Measurements from ENCODE around the gene CAMK2G. TPM values are rescaled to one million over a fixed set of nuclear protein-coding genes. Genes with fewer than 3 reads are reported as not detected.

Gene CAMK2G
- total and polyA plus RNA-seq, 2 experiments from 2014 or later, result 30.6 to 34.1 TPM

- TF ChIP-seq ZNF462 (CRISPR knock-in tag; IDR thresholded peaks at IDR 0.05), result no peak
- no peak for TF ChIP-seq ZNF114 (CRISPR knock-in tag; IDR thresholded peaks at IDR 0.05)
- TF ChIP-seq ZNF331 (CRISPR knock-in tag; IDR thresholded peaks at IDR 0.05; ENCODE audit: low read depth), result no peak
- no peak for TF ChIP-seq EZH2phosphoT487 (IDR thresholded peaks at IDR 0.05; ENCODE audit: unreplicated experiment)
- TF ChIP-seq NANOG (IDR thresholded peaks at IDR 0.05; ENCODE audit: borderline replicate concordance), result no peak
- no peak for TF ChIP-seq CTCF (conservative IDR thresholded peaks at IDR 0.05; ENCODE audit: low read depth in 2 of 2)
- no peak for TF ChIP-seq CREB1 (CRISPR knock-in tag; IDR thresholded peaks at IDR 0.05; ENCODE audit: low read depth)
- TF ChIP-seq ETS1 (IDR thresholded peaks at IDR 0.05), result no peak
- TF ChIP-seq STAT1 (IDR thresholded peaks at IDR 0.05; ENCODE audit: unreplicated experiment), result no peak
- no peak for TF ChIP-seq POLR2AphosphoS5 (IDR thresholded peaks at IDR 0.05; ENCODE audit: low read depth)
Observed at GRCh38 chr10:73808021-73808815, 66.1 kb downstream of the CAMK2G start (continued).

All from GM23338 (cell line).